ENCODE data around the gene FAM3C. TPM values are rescaled to one million over a fixed set of nuclear protein-coding genes. Genes with fewer than 3 reads are reported as not detected.

The FAM3C gene
- total RNA-seq, 1 experiment from 2014 or later, result 65.2 TPM

- DNase-seq (ENCODE audit: low read depth), result no peak
Observed at GRCh38 chr7:121410829-121411596, 14.9 kb upstream of the FAM3C start.

- DNase-seq (ENCODE audit: low read depth), result no peak
Observed at GRCh38 chr7:121406944-121407343, 10.8 kb upstream of the FAM3C start.

- DNase-seq (ENCODE audit: low read depth), result no peak
Observed at GRCh38 chr7:121406461-121406860, 10.4 kb upstream of the FAM3C start.

GRCh38 chr7:121404348-121404747 is 8.2 kb upstream of the FAM3C start:
- no peak for DNase-seq (ENCODE audit: low read depth)

GRCh38 chr7:121402701-121403100 is 6.6 kb upstream of the FAM3C start:
- DNase-seq (ENCODE audit: low read depth), result no peak

- no peak for DNase-seq (ENCODE audit: low read depth)
Observed at GRCh38 chr7:121401896-121402295, 5.8 kb upstream of the FAM3C start.

- peak; percentile 17 for DNase-seq (ENCODE audit: low read depth)
Observed at GRCh38 chr7:121398246-121398645, 2.1 kb upstream of the FAM3C start.

- no peak for DNase-seq (ENCODE audit: low read depth)
Observed at GRCh38 chr7:121397822-121398221, 1.7 kb upstream of the FAM3C start.

- no peak for DNase-seq (ENCODE audit: low read depth)
Observed at GRCh38 chr7:121397361-121397760, 1.3 kb upstream of the FAM3C start.

- peak; percentile 67 for DNase-seq (ENCODE audit: low read depth)
Observed at GRCh38 chr7:121395494-121395960, 581 bp downstream of the FAM3C start.

GRCh38 chr7:121394709-121395140 is 1.4 kb downstream of the FAM3C start:
- DNase-seq (ENCODE audit: low read depth), result peak; percentile 41

GRCh38 chr7:121393005-121393366 is 3.1 kb downstream of the FAM3C start:
- no peak for DNase-seq (ENCODE audit: low read depth)

- DNase-seq (ENCODE audit: low read depth), result no peak
Observed at GRCh38 chr7:121392277-121393004, 3.7 kb downstream of the FAM3C start.

GRCh38 chr7:121391686-121392085 is 4.4 kb downstream of the FAM3C start:
- DNase-seq (ENCODE audit: low read depth), result no peak

- DNase-seq (ENCODE audit: low read depth), result no peak
Observed at GRCh38 chr7:121390617-121391016, 5.5 kb downstream of the FAM3C start.

GRCh38 chr7:121390109-121390508 is 6.0 kb downstream of the FAM3C start:
- DNase-seq (ENCODE audit: low read depth), result no peak

GRCh38 chr7:121388950-121389349 is 7.2 kb downstream of the FAM3C start:
- DNase-seq (ENCODE audit: low read depth), result no peak

GRCh38 chr7:121385800-121386179 is 10.3 kb downstream of the FAM3C start:
- DNase-seq (ENCODE audit: low read depth), result no peak

GRCh38 chr7:121385056-121385799 is 10.9 kb downstream of the FAM3C start:
- DNase-seq (ENCODE audit: low read depth), result no peak

- no peak for DNase-seq (ENCODE audit: low read depth)
Observed at GRCh38 chr7:121384265-121384664, 11.8 kb downstream of the FAM3C start.

GRCh38 chr7:121383235-121383910 is 12.7 kb downstream of the FAM3C start:
- no peak for DNase-seq (ENCODE audit: low read depth)

- DNase-seq (ENCODE audit: low read depth), result no peak
Observed at GRCh38 chr7:121382473-121382872, 13.6 kb downstream of the FAM3C start.
